GM12878 (cell line): Measurements from ENCODE around the gene SFMBT1. TPM values are rescaled to one million over a fixed set of nuclear protein-coding genes. Genes with fewer than 3 reads are reported as not detected.

Experiments
- ATAC-seq: fragments of 200-7000 bp; cut with Tn5 transposase; 3 replicates; pipeline ENCODE4 v1.9.1; 2020; ENCODE audit warnings: mild to moderate bottlenecking, moderate library complexity
- BruUV-seq: library from RNA; stranded (reverse); fragments of 400-500 nt; replicated peaks from 2 replicates; lab custom pipeline; 2021; lab: Mats Ljungman, UMichigan
- CTCF ChIA-PET: fragments of 300-600 bp; sonication (Branson Sonifier 250); formaldehyde crosslinking; extraction: SDS; loops from one replicate; lab custom pipeline; 2021; ENCODE audit warnings: inconsistent platforms; lab: Yijun Ruan, JAX
- POLR2A ChIA-PET: fragments of 350-600 bp; formaldehyde crosslinking; extraction: SDS; loops from one replicate; lab custom pipeline; 2021; ENCODE audit warnings: inconsistent platforms; lab: Charles Lee
- RAD21 ChIA-PET: fragments of 300-600 bp; sonication (Branson Sonifier 250); formaldehyde crosslinking; loops from one replicate; lab custom pipeline; 2023; ENCODE audit warnings: antibody characterized with exemption; ENCODE audit not compliant: unreplicated experiment; lab: Charles Lee
- SMC1A ChIA-PET: fragments of 300-600 bp; sonication (Branson Sonifier 250); formaldehyde crosslinking; loops from one replicate; lab custom pipeline; 2023; ENCODE audit not compliant: unreplicated experiment, uncharacterized antibody; lab: Charles Lee
- DNase-seq: peaks from one replicate; pipeline ENCODE4 v3.0.0-alpha.2; 2011; ENCODE audit warnings: low read depth, low spot score
- FAIRE-seq: peaks from 3 replicates; lab custom pipeline; 2011; peaks lifted over from hg19 to GRCh38; lab: Jason Lieb, UNC
- H2AFZ ChIP-seq: 2 replicates; pipeline ENCODE4 v1.6.0; 2011; ENCODE audit warnings: low read depth, low read length, control low read depth; ENCODE audit not compliant: control insufficient read depth
- H3K27ac ChIP-seq: 2 replicates; pipeline ENCODE4 v1.5.1; 2011; ENCODE audit warnings: control low read depth; ENCODE audit not compliant: control insufficient read depth, insufficient read depth
- H3K27me3 ChIP-seq, 2 experiments: replicated peaks in 1 of 2; 2 replicates each; pipeline versions ENCODE4 v1.6.0 to v1.6.1; 2011; ENCODE audit warnings: low read length in 1 of 2; ENCODE audit not compliant: control insufficient read depth in 2 of 2, insufficient read depth in 2 of 2
- H3K36me3 ChIP-seq, 2 experiments: 2 replicates each; pipeline ENCODE4 v1.5.1; 2011; ENCODE audit warnings: low read length in 1 of 2; ENCODE audit not compliant: control insufficient read depth in 2 of 2, insufficient read depth in 2 of 2
- H3K4me1 ChIP-seq: 2 replicates; pipeline ENCODE4 v1.6.1; 2011; ENCODE audit warnings: mild to moderate bottlenecking, low read length, moderate library complexity, mixed read lengths; ENCODE audit not compliant: control insufficient read depth, insufficient read depth
- H3K4me2 ChIP-seq: 2 replicates; pipeline ENCODE4 v1.6.0; 2011; ENCODE audit warnings: control low read depth; ENCODE audit not compliant: control insufficient read depth, insufficient read depth
- H3K4me3 ChIP-seq: fragments of 200-600 bp; sonication (generic); 2 replicates; pipeline ENCODE4 v1.5.1; 2016
- H3K79me2 ChIP-seq: 2 replicates; pipeline ENCODE4 v1.6.0; 2011; ENCODE audit warnings: low read length; ENCODE audit not compliant: control insufficient read depth, insufficient read depth
- H3K9ac ChIP-seq: 2 replicates; pipeline ENCODE4 v1.8.0; 2011; ENCODE audit warnings: low read length, control low read depth, mixed read lengths; ENCODE audit not compliant: control insufficient read depth, insufficient read depth
- H3K9me3 ChIP-seq: replicated peaks from 3 replicates; pipeline ENCODE4 v1.5.1; 2011; ENCODE audit warnings: mild to moderate bottlenecking, low read length; ENCODE audit not compliant: control insufficient read depth, insufficient read depth
- H4K20me1 ChIP-seq: 2 replicates; pipeline ENCODE4 v1.6.0; 2011; ENCODE audit not compliant: control insufficient read depth, insufficient read depth
- ATF7 ChIP-seq: fragments of 450-650 bp; IDR thresholded peaks from 2 replicates; pipeline ENCODE4 v1.6.1; 2016; ENCODE audit warnings: low read depth, mild to moderate bottlenecking
- BMI1 ChIP-seq: fragments of 450-650 bp; IDR thresholded peaks from 2 replicates; pipeline ENCODE4 v1.6.1; 2016; ENCODE audit warnings: mild to moderate bottlenecking, moderate library complexity, borderline replicate concordance
- CBX3 ChIP-seq: fragments of 200-600 bp; sonication (generic); IDR thresholded peaks from 2 replicates; pipeline ENCODE4 v1.6.1; 2016; ENCODE audit warnings: low read depth, borderline replicate concordance
- CREB1 ChIP-seq: IDR thresholded peaks from 2 replicates; pipeline ENCODE4 v1.6.1; 2012; ENCODE audit warnings: low read depth, mild to moderate bottlenecking, inconsistent platforms
- CUX1 ChIP-seq: IDR thresholded peaks from 2 replicates; pipeline ENCODE4 v1.6.1; 2012; ENCODE audit warnings: improper control_type of control experiment, low read depth, low read length; ENCODE audit not compliant: insufficient replicate concordance
- GABPA ChIP-seq: IDR thresholded peaks from 2 replicates; pipeline ENCODE4 v1.6.1; 2014; ENCODE audit warnings: antibody characterized with exemption, low read depth, mild to moderate bottlenecking, inconsistent platforms
- GATAD2B ChIP-seq: fragments of 450-650 bp; conservative IDR thresholded peaks from 2 replicates; pipeline ENCODE4 v1.6.1; 2017; ENCODE audit warnings: low read depth, mild to moderate bottlenecking, moderate library complexity
- KAT2A ChIP-seq: conservative IDR thresholded peaks from 2 replicates; pipeline ENCODE4 v1.6.1; 2011; ENCODE audit warnings: low read depth, low read length; ENCODE audit not compliant: control insufficient read depth
- SMAD1 ChIP-seq: fragments of 450-650 bp; IDR thresholded peaks from 2 replicates; pipeline ENCODE4 v1.6.1; 2018; ENCODE audit warnings: mild to moderate bottlenecking, low read depth; ENCODE audit not compliant: partially characterized antibody
- SUPT20H ChIP-seq: IDR thresholded peaks from 2 replicates; pipeline ENCODE4 v1.6.1; 2011; ENCODE audit warnings: low read depth, mild to moderate bottlenecking, low read length, moderate library complexity, borderline replicate concordance; ENCODE audit not compliant: control insufficient read depth
- TCF12 ChIP-seq: IDR thresholded peaks from 2 replicates; pipeline ENCODE4 v1.6.1; 2011; ENCODE audit warnings: low read depth, mild to moderate bottlenecking, low read length
- ZBED1 ChIP-seq: IDR thresholded peaks from 2 replicates; pipeline ENCODE4 v1.6.1; 2016; ENCODE audit warnings: borderline replicate concordance
- ZBTB40 ChIP-seq: fragments of 450-650 bp; IDR thresholded peaks from 2 replicates; pipeline ENCODE4 v1.6.1; 2016; ENCODE audit warnings: mild to moderate bottlenecking, moderate library complexity, borderline replicate concordance
- WGBS: methylation state at CpG from one replicate; pipeline ENCODE4 v1.1.6; 2016; ENCODE audit warnings: low lambda C conversion rate; ENCODE audit not compliant: insufficient replicate concordance, insufficient coverage; ENCODE audit errors: missing lambda C conversion rate; 5-methylcytosine and 5-hydroxymethylcytosine counted together
- in situ Hi-C: fragments of 300-500 bp; cut with MboI; formaldehyde crosslinking; loops from 9 replicates; pipeline ENCODE4 v1.14.3; 2018; ENCODE audit warnings: mixed read lengths
- intact Hi-C: fragments of 100-400 bp; cut with micrococcal nuclease; formaldehyde crosslinking; loops from one replicate; pipeline ENCODE4 v1.14.2; 2022; ENCODE audit not compliant: unreplicated experiment
- polyA plus RNA-seq, 11 experiments: library from polyadenylated mRNA; depleted of rRNA in 4 of 11; unstranded in 6 of 11; stranded (reverse) in 5 of 11; fragments of >200 nt; fragmentation: Nextera tagmentation in 4 of 11; fragmentation: Illumina TruSeq in 1 of 11; extraction: Ambion mirVana in 4 of 11; extraction: Trizol in 1 of 11; gene quantifications; 1 replicate in 1 of 11; 2 replicates in 10 of 11; pipeline versions ENCODE4 v1.2.1 to v1.2.3, GENCODE V29; 2011 to 2016; ENCODE audit warnings: inconsistent platforms in 2 of 11, missing spikeins in 2 of 11, low read depth in 1 of 11
- total RNA-seq, 4 experiments: library from RNA; depleted of rRNA in 3 of 4; stranded (reverse); fragments of >200 nt in 3 of 4; fragmentation: Illumina TruSeq in 1 of 4; extraction: Trizol in 1 of 4; gene quantifications; 2 replicates each; pipeline versions ENCODE4 v1.2.1 to v1.2.3, GENCODE V29; 2013 to 2021

Gene SFMBT1
- total and polyA plus RNA-seq, 10 of the 15 experiments (the other 5 are each of a cell fraction or from before 2014, with no cell fraction given), result 3.2 to 19.5 (median 11.4) TPM

GRCh38 chr3:53065841-53066480, 20.1 kb upstream of the SFMBT1 start (continued):
- no peak for TF ChIP-seq ZBTB40
- TF ChIP-seq BMI1, result no peak
- TF ChIP-seq GATAD2B, result no peak
- TF ChIP-seq CREB1, result no peak
- TF ChIP-seq KAT2A, result no peak
- TF ChIP-seq TCF12, result no peak
- no peak for TF ChIP-seq ZBED1
- TF ChIP-seq, all 136 proteins: peak for 0

GRCh38 chr3:53062905-53063304, 17.0 kb upstream of the SFMBT1 start:
- FAIRE-seq (no peak), DNase-seq (no peak), ATAC-seq (no peak)
- POLR2A ChIA-PET, result no interaction called here
- Histone ChIP-seq H3K79me2 (no peaks in the 10 kb centered on the region), H3K9me3 (no peaks in the 10 kb centered on the region), H3K27me3 (no peaks in the 10 kb centered on the region), H3K4me1 (no peaks in the 10 kb centered on the region), H3K4me3 (no peak overlapping the region), H4K20me1 (no peaks in the 10 kb centered on the region), H3K9ac (no peak overlapping the region), H2AFZ (no peak overlapping the region), H3K4me2 (no peak overlapping the region), H3K27ac (no peak overlapping the region), H3K36me3 (no peaks in the 10 kb centered on the region)
- intact Hi-C loops, result no loop called here
- SMC1A ChIA-PET, result no interaction called here
- CTCF ChIA-PET, result interaction anchor here (0.8 kb wide), 1 partner anchor 11 kb away, joined by 3 read pairs; no protein-coding TSS in a partner anchor
- no TSS peak for BruUV-seq
- 53% methylated on average over 2 of the region's 2 CpGs for WGBS
- in situ Hi-C loops, result no loop called here
- RAD21 ChIA-PET, result interaction anchor here (1.8 kb wide), 1 partner anchor 11 kb away, joined by 4 read pairs; no protein-coding TSS in a partner anchor
- TF ChIP-seq CUX1 (no peak), GABPA (no peak), CBX3 (no peak), ATF7 (no peak), SUPT20H (no peak), SMAD1 (no peak)
